GM21786 (cell line): ENCODE results near the gene TBC1D8.

Source experiments
- ATAC-seq: cut with Tn5 transposase; IDR thresholded peaks from one replicate; pipeline ENCODE4 v1.9.1; 2021; ENCODE audit not compliant: unreplicated experiment

The TBC1D8 gene

GRCh38 chr2:101037161-101037755, 113.9 kb downstream of the TBC1D8 start:
- ATAC-seq: no peak

- no peak for ATAC-seq
These were observed 114.6 kb downstream of the TBC1D8 start for GRCh38 chr2:101036562-101036961.

DNA sequence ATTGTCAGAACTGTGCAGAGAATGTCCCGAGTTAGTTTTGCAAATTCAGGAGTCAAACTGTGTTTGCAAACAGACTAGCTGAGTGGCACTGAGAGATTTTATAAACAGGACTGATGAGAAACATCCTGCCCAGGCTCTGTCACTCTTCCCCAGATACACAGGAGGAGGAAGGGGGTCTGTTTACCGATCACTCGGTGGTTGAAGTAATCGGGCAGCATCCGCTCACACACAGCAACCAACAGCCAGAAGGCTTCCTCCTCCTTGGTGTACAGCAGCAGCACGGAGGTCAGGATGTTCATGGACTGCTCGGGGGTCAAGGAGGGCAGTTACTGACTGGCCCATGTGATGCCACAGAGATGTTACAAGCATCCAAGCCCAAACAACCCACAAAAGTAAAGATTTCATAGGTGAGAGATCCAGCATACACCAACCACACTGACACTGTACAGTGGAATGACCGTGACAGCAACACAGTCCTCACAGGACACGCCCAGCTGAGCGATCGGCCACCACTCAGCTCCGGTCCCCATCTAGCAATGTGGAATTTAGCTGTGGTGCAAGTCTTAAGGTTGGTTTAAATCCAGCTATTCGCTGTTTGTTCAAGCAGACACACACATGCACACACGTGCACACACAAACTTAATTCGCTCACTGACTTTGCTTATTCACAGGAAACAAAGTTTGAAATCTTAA, 119.0 kb downstream of the TBC1D8 start:
- no peak for ATAC-seq

- ATAC-seq: no peak
These were observed 120.2 kb downstream of the TBC1D8 start for GRCh38 chr2:101030866-101031554.

DNA sequence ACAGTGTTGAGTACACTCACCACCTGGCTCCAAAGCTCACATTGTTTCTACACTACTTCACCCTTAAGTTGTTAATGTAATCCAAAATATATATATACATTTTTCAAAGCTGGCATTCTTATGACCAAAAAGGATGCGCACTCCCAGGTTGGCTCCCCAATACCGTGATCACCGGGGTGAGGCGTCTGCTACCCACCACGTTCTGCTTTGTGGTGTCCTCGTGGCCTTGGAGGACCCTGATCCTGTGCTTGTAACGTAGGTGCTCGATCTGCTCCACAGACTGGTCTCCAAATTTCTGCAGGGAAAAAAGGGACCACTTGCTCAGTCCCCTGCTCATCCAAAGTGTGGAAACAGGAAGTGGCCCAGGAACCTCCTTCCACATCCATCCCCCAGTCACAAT, 123.3 kb downstream of the TBC1D8 start:
- ATAC-seq: no peak

- no peak for ATAC-seq
These were observed 124.2 kb downstream of the TBC1D8 start for GRCh38 chr2:101026923-101027469.

GRCh38 chr2:101026253-101026701, 124.9 kb downstream of the TBC1D8 start:
- ATAC-seq: no peak

DNA sequence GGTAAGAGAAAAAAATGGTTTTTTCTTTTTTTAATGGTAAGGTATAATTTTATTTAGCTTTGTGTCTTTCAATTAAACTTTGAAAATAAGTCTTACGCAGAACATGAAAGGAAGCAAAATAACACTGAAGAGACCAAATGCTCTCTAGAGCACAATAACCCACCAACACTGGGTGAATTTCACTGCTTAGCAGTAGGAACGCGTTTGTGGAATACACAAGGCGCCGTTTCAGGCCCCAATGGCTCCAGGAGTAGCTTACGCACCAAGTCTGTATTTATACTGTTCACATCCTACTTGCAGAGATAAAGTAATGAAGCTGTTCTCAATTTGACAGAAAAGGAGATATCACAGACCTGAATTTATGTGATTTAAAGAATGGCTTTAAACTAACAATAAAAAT, 125.6 kb downstream of the TBC1D8 start:
- ATAC-seq: no peak

DNA sequence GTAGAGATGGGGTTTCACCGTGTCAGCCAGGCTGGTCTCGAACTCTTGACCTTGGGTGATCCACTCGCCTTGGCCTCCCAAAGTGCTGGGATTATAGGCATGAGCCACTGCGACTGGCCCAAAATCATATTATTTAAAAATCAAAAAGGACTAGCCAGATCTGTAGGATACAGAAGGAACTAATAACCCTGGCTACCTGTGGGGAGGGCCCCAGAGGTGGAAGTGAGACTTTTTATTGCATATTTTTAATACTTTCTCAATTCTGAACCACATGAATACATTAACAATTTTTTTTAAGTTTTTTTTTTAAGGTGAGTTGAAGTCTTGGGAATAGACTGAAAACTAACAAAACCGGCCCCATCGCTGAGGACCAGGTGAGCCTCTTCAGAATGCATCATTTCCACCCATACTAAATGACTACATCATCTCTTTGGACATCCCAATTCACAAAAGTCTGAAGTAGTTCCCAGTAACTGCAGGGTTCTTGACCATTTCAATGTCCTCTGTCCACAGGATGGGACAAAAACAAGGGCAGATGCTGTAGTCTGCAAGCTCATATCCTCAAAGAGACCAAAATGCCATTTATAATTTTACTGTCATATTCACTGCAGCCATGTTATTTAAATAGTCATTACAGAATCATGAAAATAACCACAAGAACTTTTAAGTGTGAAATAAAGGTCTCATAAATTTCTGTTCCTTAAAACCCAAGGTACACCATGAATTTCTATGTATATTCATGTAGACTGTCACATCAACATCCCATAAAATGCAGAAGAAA, 127.7 kb downstream of the TBC1D8 start:
- ATAC-seq: no peak

- no peak for ATAC-seq
These were observed 129.0 kb downstream of the TBC1D8 start for GRCh38 chr2:101022221-101022620.

DNA sequence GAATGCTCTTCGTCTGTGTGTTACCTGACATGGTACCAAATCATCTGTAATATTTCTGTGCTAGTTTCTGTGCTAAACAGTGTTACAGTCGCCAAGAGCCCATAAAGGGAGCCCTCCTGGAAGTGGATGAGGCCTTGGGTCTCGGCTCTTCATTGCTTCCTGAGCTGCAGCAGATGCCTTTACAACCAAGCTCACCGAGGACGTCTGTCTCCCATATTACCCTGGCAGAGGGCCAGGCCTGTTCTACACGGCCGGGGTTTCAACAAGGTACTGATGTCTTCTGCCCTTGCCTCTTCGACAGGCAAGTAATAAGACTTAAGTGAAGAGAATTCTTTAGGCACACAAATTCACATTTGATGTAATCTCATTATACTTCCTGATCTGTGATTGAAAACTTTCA, 132.2 kb downstream of the TBC1D8 start:
- ATAC-seq: no peak

DNA sequence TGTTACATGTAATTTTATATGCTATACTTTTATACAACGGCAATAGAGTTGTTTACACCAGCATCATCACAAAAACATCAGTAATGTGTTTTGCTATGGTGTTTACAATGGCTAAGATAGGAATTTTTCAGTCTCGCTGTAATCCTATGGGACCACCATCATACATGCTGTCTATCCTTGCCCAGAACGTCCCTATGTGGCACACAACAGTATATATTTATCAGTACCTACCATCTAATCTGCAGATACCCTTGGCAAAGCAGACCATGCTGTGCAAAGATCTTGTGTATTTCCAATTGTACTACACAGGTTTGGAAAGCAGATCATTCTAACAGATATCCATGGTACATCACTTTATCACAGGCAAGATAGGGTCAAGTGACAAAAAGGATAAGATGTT, 133.8 kb downstream of the TBC1D8 start:
- ATAC-seq: no peak

- ATAC-seq: no peak
These were observed 136.8 kb downstream of the TBC1D8 start for GRCh38 chr2:101014264-101014857.

GRCh38 chr2:101012706-101013181, 138.4 kb downstream of the TBC1D8 start:
- ATAC-seq: no peak

GRCh38 chr2:101012054-101012705, 139.0 kb downstream of the TBC1D8 start:
- peak; percentile 91 for ATAC-seq

GRCh38 chr2:101011152-101011551, 140.0 kb downstream of the TBC1D8 start:
- no peak for ATAC-seq

GRCh38 chr2:101007415-101008345, 143.5 kb downstream of the TBC1D8 start:
- ATAC-seq: no peak

DNA sequence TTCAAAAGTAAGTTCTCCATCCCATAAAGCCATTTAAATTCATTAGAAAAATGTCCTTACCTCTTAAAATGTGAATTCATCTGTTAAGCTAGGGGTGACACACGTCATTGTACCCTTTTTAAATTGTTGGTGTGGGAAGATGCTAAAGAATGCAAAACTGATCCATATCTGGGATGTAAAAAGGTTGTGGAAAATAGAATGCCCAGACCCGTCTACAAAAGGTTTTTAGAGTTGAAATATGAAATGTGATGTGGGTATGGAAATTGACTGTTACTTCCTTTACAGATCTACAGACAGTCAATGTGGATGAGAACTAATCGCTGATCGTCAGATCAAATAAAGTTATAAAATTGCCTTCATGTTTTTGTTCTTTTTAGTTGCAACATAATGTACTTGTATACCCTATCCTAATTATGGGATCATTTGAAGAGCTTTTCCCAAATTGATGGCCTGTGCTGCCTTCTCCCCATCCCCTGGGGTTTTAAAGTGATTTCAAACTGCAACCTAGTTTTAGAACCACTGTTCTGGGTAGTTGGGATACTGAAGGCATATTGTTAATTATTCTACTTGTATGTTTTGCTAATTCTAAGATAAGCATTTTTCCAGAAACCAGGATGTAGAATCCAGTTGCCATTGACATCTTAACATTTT, 145.0 kb downstream of the TBC1D8 start:
- ATAC-seq: no peak
